Loucy (cell line): ENCODE results near the gene ALOX12B.

ENCODE experiments used
- H2AFZ ChIP-seq: fragments of 200-600 bp; sonication (generic); 2 replicates; pipeline ENCODE4 v1.6.0; 2016; ENCODE audit warnings: antibody characterized with exemption, mild to moderate bottlenecking, low read length, moderate library complexity
- H3F3A ChIP-seq: fragments of 200-600 bp; 2 replicates; pipeline ENCODE4 v1.6.0; 2016; ENCODE audit warnings: antibody characterized with exemption, low read depth, mild to moderate bottlenecking
- H3K27me3 ChIP-seq: fragments of 200-600 bp; sonication (generic); 2 replicates; pipeline ENCODE4 v1.6.1; 2014; ENCODE audit warnings: low read length, mild to moderate bottlenecking; ENCODE audit not compliant: insufficient read depth, poor library complexity, severe bottlenecking
- H3K36me3 ChIP-seq: fragments of 200-600 bp; sonication (generic); 2 replicates; pipeline ENCODE4 v1.6.1; 2016; ENCODE audit warnings: low read length; ENCODE audit not compliant: insufficient read depth
- H3K4me1 ChIP-seq: fragments of 200-600 bp; sonication (generic); 2 replicates; pipeline ENCODE4 v1.5.1; 2014; ENCODE audit warnings: low read length, mild to moderate bottlenecking; ENCODE audit not compliant: insufficient read depth, poor library complexity, severe bottlenecking
- H3K4me2 ChIP-seq: fragments of 200-600 bp; sonication (generic); 2 replicates; pipeline ENCODE4 v1.6.0; 2014; ENCODE audit warnings: antibody characterized with exemption, low read length, low read depth, mild to moderate bottlenecking; ENCODE audit not compliant: poor library complexity, severe bottlenecking
- H3K4me3 ChIP-seq: fragments of 200-600 bp; sonication (generic); 2 replicates; pipeline ENCODE4 v1.5.1; 2014; ENCODE audit warnings: low read length, mild to moderate bottlenecking, mixed read lengths; ENCODE audit not compliant: poor library complexity, severe bottlenecking
- H3K79me2 ChIP-seq: fragments of 200-600 bp; sonication (generic); 2 replicates; pipeline ENCODE4 v1.6.1; 2014; ENCODE audit warnings: low read length; ENCODE audit not compliant: insufficient read depth
- H3K9ac ChIP-seq: fragments of 200-600 bp; sonication (generic); 2 replicates; pipeline ENCODE4 v1.6.0; 2014; ENCODE audit warnings: mild to moderate bottlenecking, low read depth, low read length, moderate library complexity; ENCODE audit not compliant: poor library complexity, severe bottlenecking
- H3K9me2 ChIP-seq: fragments of 200-600 bp; sonication (generic); replicated peaks from 2 replicates; pipeline ENCODE4 v1.6.1; 2016; ENCODE audit warnings: low read depth, low read length, mixed read lengths
- H3K9me3 ChIP-seq: fragments of 200-600 bp; sonication (generic); 2 replicates; pipeline ENCODE4 v1.6.1; 2014; ENCODE audit warnings: mild to moderate bottlenecking, antibody characterized with exemption, low read length, low read depth; ENCODE audit not compliant: insufficient read depth
- H4K20me1 ChIP-seq: fragments of 200-600 bp; sonication (generic); 2 replicates; pipeline ENCODE4 v1.6.0; 2014; ENCODE audit warnings: antibody characterized with exemption, low read length, mild to moderate bottlenecking; ENCODE audit not compliant: insufficient read depth, poor library complexity, severe bottlenecking
- EZH2phosphoT487 ChIP-seq: fragments of 200-600 bp; IDR thresholded peaks from 2 replicates; pipeline ENCODE4 v1.6.1; 2018; ENCODE audit warnings: antibody characterized with exemption, mild to moderate bottlenecking, moderate library complexity, borderline replicate concordance
- TF ChIP-seq, protein P1 (sequence below): fragments of 200-600 bp; sonication (generic); conservative IDR thresholded peaks from 2 replicates; pipeline ENCODE4 v1.5.1; 2014; ENCODE audit warnings: mild to moderate bottlenecking, antibody characterized with exemption, low read length

Gene ALOX12B

DNA sequence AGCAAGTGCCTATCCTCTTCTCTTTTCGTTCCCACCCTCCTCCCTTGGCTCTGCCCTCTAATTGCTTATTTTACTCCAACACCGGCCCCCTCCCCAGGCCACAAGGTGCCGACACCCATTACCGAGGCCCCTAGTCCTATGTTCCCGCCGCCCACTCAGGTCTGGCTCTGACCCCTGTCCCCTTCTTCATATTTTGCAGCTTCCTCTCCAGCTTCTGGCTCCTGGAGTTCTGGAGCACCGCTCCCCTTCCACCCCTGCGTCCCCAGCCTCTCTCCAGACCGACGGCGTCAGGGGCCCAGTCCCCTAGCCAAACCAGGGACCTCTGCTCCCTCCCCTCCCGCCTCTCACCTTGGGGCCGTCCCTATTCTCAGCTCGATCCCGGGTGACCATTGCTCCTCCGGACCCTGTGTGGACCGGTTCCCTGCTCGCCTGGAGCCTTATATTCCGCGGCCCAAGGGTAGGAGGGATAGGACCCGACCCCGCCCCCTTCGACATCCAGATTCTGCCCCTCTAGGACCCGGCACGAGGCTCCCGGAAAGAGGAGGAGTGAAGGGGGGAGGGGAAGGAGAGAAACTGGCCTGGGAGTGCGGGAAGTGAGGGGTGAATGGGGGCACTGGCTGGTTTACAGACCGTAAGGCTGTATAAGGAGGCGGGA lies 36.3 kb upstream of the ALOX12B start, which contains the start of gene HES7:
HES7 (minus strand) TSS at position 412 of the 655 bp plus-strand sequence; CDS start at position 390, 22 bp downstream.
- Histone ChIP-seq H2AFZ (peak within 1 kb of the TSS; percentile 40), H3K27me3 (peaks cover 7% of the 10 kb centered on the region)

DNA sequence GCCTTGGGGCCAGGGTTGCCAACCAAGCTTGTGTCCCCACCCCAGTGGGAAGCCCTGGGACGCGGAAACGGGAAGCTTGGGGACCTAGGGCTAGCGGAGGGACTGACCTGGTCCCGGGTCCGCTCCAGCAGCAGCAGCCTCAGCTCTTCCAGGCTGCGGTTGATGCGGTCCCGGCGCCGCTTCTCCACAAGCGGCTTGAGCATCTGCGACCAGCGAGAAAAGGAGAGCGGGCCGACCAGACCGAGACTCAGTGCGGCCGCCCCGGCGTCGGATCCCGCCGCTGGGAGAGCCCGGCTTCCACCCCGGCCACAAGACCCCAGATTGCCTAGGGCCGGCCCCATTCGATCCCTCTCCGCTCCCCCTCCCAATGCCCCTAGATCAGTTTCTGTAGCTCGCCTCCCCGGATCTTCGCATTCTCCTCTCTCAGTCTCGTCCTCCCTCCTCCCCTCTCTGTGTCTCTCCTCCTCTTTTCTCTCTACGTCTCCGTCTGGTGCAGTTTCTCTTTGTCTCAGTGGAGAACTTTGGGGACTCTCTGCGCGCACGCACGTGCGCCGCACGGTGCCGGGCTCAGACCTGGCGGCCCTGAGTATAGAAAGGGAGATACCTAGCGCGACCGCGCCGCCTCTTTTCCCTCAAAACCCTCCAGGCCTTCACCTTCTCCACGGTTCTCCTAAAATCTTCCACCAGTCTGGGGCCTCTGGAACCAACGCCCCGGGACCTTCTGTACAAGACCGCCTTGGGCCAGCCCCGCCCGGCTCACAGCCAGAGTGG lies 35.6 kb upstream of the ALOX12B start:
- Histone ChIP-seq H3K4me2 (peak overlapping the region; percentile 93), H2AFZ (peak overlapping the region; percentile 40), H3K27me3 (peaks cover 7% of the 10 kb centered on the region), H3K4me3 (peak overlapping the region; percentile 91), H3K9me3 (no peaks in the 10 kb centered on the region), H3K9me2 (no peaks in the 10 kb centered on the region), H3K79me2 (no peaks in the 10 kb centered on the region), H3K4me1 (peaks cover 49% of the 10 kb centered on the region), H3K36me3 (no peaks in the 10 kb centered on the region), H3F3A (peaks cover 15% of the 10 kb centered on the region), H4K20me1 (no peaks in the 10 kb centered on the region), H3K9ac (peak overlapping the region; percentile 46)
- no peak for TF ChIP-seq EZH2phosphoT487
- TF ChIP-seq, protein P1, sequence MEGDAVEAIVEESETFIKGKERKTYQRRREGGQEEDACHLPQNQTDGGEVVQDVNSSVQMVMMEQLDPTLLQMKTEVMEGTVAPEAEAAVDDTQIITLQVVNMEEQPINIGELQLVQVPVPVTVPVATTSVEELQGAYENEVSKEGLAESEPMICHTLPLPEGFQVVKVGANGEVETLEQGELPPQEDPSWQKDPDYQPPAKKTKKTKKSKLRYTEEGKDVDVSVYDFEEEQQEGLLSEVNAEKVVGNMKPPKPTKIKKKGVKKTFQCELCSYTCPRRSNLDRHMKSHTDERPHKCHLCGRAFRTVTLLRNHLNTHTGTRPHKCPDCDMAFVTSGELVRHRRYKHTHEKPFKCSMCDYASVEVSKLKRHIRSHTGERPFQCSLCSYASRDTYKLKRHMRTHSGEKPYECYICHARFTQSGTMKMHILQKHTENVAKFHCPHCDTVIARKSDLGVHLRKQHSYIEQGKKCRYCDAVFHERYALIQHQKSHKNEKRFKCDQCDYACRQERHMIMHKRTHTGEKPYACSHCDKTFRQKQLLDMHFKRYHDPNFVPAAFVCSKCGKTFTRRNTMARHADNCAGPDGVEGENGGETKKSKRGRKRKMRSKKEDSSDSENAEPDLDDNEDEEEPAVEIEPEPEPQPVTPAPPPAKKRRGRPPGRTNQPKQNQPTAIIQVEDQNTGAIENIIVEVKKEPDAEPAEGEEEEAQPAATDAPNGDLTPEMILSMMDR, result no peak

More for the DNA sequence above, 36.3 kb upstream of the ALOX12B start, which contains the start of gene HES7:
- H3K4me1 ChIP-seq, result peaks cover 49% of the 10 kb centered on the region
- peak within 1 kb of the TSS; percentile 91 for H3K4me3 ChIP-seq
- H3K9me2 ChIP-seq, result no peaks in the 10 kb centered on the region
- H4K20me1 ChIP-seq, result no peaks in the 10 kb centered on the region
- peak within 1 kb of the TSS; percentile 93 for H3K4me2 ChIP-seq
- H3K9ac ChIP-seq, result peak within 1 kb of the TSS; percentile 76
- no peaks in the 10 kb centered on the region for H3K79me2 ChIP-seq
- TF ChIP-seq, protein P1, result no peak
- TF ChIP-seq EZH2phosphoT487, result no peak
- no peaks in the 10 kb centered on the region for H3K9me3 ChIP-seq
- H3K36me3 ChIP-seq, result no peaks in the 10 kb centered on the region
- H3F3A ChIP-seq, result peaks cover 15% of the 10 kb centered on the region

DNA sequence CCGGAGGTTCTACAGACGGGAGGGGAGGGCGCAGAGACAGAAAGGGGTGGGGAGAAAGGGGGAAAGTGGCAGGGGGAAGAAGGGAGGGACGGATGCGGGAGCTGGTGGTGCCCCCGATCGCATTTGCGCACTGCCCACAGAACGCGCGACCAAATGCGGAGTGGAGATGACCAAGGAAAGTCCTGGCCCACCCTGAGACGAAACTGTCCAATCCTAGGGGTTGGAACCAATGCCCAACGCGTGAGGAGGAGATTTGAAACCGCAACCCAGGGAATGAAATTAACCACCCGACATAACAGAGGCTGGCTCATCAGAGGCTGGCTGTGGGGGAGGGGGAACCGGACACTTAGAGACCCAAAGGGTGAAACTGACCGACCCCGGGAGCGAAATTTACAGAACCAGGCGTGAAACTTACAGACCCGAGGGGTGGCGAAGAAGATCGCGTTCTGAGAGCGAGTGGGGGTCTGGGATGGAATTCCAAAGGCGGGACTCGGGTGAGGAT lies 35.0 kb upstream of the ALOX12B start:
- peak overlapping the region; percentile 93 for H3K4me2 ChIP-seq
- H3K4me3 ChIP-seq, result peak overlapping the region; percentile 91
- peak overlapping the region; percentile 46 for H3K9ac ChIP-seq
- peaks cover 7% of the 10 kb centered on the region for H3K27me3 ChIP-seq
- peaks cover 15% of the 10 kb centered on the region for H3F3A ChIP-seq
- no peaks in the 10 kb centered on the region for H3K79me2 ChIP-seq
- no peaks in the 10 kb centered on the region for H3K36me3 ChIP-seq
- peak overlapping the region; percentile 72; the same call in 1 of the 2 replicates for H2AFZ ChIP-seq
- H3K9me2 ChIP-seq, result no peaks in the 10 kb centered on the region
- no peaks in the 10 kb centered on the region for H4K20me1 ChIP-seq
- H3K4me1 ChIP-seq, result peaks cover 49% of the 10 kb centered on the region
- TF ChIP-seq, protein P1, result no peak
- no peak for TF ChIP-seq EZH2phosphoT487
- no peaks in the 10 kb centered on the region for H3K9me3 ChIP-seq
